DOHH2 (cell line): ENCODE results near the gene SVIL.

Experiments
- H3F3A ChIP-seq: fragments of 200-600 bp; sonication (generic), shearing (Covaris generic); 2 replicates; pipeline ENCODE4 v1.6.0; 2016; ENCODE audit warnings: antibody characterized with exemption, mild to moderate bottlenecking; ENCODE audit not compliant: control insufficient read depth, insufficient read depth
- H3K27ac ChIP-seq: fragments of 200-600 bp; sonication (generic); 2 replicates; pipeline ENCODE4 v1.5.1; 2014; ENCODE audit warnings: low read depth, mild to moderate bottlenecking, low read length, moderate library complexity
- H3K27me3 ChIP-seq: fragments of 200-600 bp; sonication (generic); 2 replicates; pipeline ENCODE4 v1.6.1; 2014; ENCODE audit warnings: mild to moderate bottlenecking, low read length, mixed read lengths; ENCODE audit not compliant: control insufficient read depth
- H3K36me3 ChIP-seq: fragments of 200-600 bp; sonication (generic); 2 replicates; pipeline ENCODE4 v1.6.1; 2014; ENCODE audit warnings: mild to moderate bottlenecking, low read length, moderate library complexity, mixed read lengths; ENCODE audit not compliant: control insufficient read depth
- H3K4me1 ChIP-seq: fragments of 200-600 bp; sonication (generic); 2 replicates; pipeline ENCODE4 v1.6.1; 2014; ENCODE audit warnings: mild to moderate bottlenecking, low read length, mixed read lengths; ENCODE audit not compliant: control insufficient read depth
- H3K4me2 ChIP-seq: fragments of 200-600 bp; sonication (generic); 2 replicates; pipeline ENCODE4 v1.6.0; 2014; ENCODE audit warnings: mild to moderate bottlenecking, low read length, moderate library complexity
- H3K4me3 ChIP-seq: fragments of 200-600 bp; sonication (generic); 2 replicates; pipeline ENCODE4 v1.5.1; 2014; ENCODE audit warnings: mild to moderate bottlenecking, low read length, mixed read lengths
- H3K79me2 ChIP-seq: fragments of 200-600 bp; sonication (generic); 2 replicates; pipeline ENCODE4 v1.6.1; 2014; ENCODE audit warnings: mild to moderate bottlenecking, low read length, mixed read lengths; ENCODE audit not compliant: control insufficient read depth
- H3K9me2 ChIP-seq: fragments of 200-600 bp; sonication (generic); replicated peaks from 2 replicates; pipeline ENCODE4 v1.6.1; 2014; ENCODE audit warnings: mild to moderate bottlenecking, low read length, mixed read lengths; ENCODE audit not compliant: control insufficient read depth
- H3K9me3 ChIP-seq: fragments of 200-600 bp; sonication (generic); 2 replicates; pipeline ENCODE4 v1.6.1; 2014; ENCODE audit warnings: antibody characterized with exemption, low read length, mixed read lengths; ENCODE audit not compliant: control insufficient read depth, insufficient read depth
- H4K20me1 ChIP-seq: fragments of 200-600 bp; sonication (generic); 2 replicates; pipeline ENCODE4 v1.6.0; 2014; ENCODE audit warnings: low read depth, mild to moderate bottlenecking, antibody characterized with exemption, low read length, moderate library complexity; ENCODE audit not compliant: control insufficient read depth, insufficient read depth
- CTCF ChIP-seq: fragments of 200-600 bp; sonication (generic); IDR thresholded peaks from one replicate; pipeline ENCODE4 v1.5.1; 2014; ENCODE audit warnings: antibody characterized with exemption, mild to moderate bottlenecking, low read depth, low read length; ENCODE audit not compliant: poor library complexity, severe bottlenecking
- EZH2phosphoT487 ChIP-seq: fragments of 200-600 bp; sonication (generic); IDR thresholded peaks from 2 replicates; pipeline ENCODE4 v1.6.1; 2017; ENCODE audit warnings: borderline replicate concordance, mild to moderate bottlenecking, antibody characterized with exemption, low read length, moderate library complexity, mixed read lengths

SVIL gene

GRCh38 chr10:29600821-29601220, 34.0 kb downstream of the SVIL start:
- TF ChIP-seq CTCF (no peak), EZH2phosphoT487 (no peak)
- H3K27me3 ChIP-seq = no peaks in the 10 kb centered on the region
- H3K4me1 ChIP-seq = peaks cover 6% of the 10 kb centered on the region; the same call in 1 of the 2 replicates
- H3K9me2 ChIP-seq = no peaks in the 10 kb centered on the region
- H3K36me3 ChIP-seq = no peaks in the 10 kb centered on the region
- H3K4me3 ChIP-seq = no peak overlapping the region
- no peaks in the 10 kb centered on the region for H3K9me3 ChIP-seq
- no peak overlapping the region for H3K27ac ChIP-seq
- peaks cover 2% of the 10 kb centered on the region; the same call in 1 of the 2 replicates for H4K20me1 ChIP-seq
- no peaks in the 10 kb centered on the region for H3F3A ChIP-seq
- H3K79me2 ChIP-seq = no peaks in the 10 kb centered on the region
- no peak overlapping the region for H3K4me2 ChIP-seq

GRCh38 chr10:29600067-29600466, 34.7 kb downstream of the SVIL start:
- no peak overlapping the region for H3K27ac ChIP-seq
- no peak overlapping the region for H3K4me2 ChIP-seq
- no peaks in the 10 kb centered on the region for H3K79me2 ChIP-seq
- H3F3A ChIP-seq = no peaks in the 10 kb centered on the region
- H4K20me1 ChIP-seq = peaks cover 2% of the 10 kb centered on the region; the same call in 1 of the 2 replicates
- no peaks in the 10 kb centered on the region for H3K27me3 ChIP-seq
- no peaks in the 10 kb centered on the region for H3K9me2 ChIP-seq
- H3K4me1 ChIP-seq = peaks cover 6% of the 10 kb centered on the region; the same call in 1 of the 2 replicates
- no peaks in the 10 kb centered on the region for H3K9me3 ChIP-seq
- TF ChIP-seq EZH2phosphoT487 = no peak
- TF ChIP-seq CTCF = no peak
- no peak overlapping the region for H3K4me3 ChIP-seq
- H3K36me3 ChIP-seq = no peaks in the 10 kb centered on the region

GRCh38 chr10:29598851-29599311, 35.9 kb downstream of the SVIL start:
- H3K9me2 ChIP-seq = no peaks in the 10 kb centered on the region
- H3K36me3 ChIP-seq = no peaks in the 10 kb centered on the region

More at GRCh38 chr10:29598851-29599311, 35.9 kb downstream of the SVIL start:
- TF ChIP-seq EZH2phosphoT487 (no peak), CTCF (no peak)
- H3K27me3 ChIP-seq = no peaks in the 10 kb centered on the region
- H3K4me1 ChIP-seq = peaks cover 6% of the 10 kb centered on the region; the same call in 1 of the 2 replicates
- no peak overlapping the region for H3K27ac ChIP-seq
- peaks cover 2% of the 10 kb centered on the region; the same call in 1 of the 2 replicates for H4K20me1 ChIP-seq
- H3K79me2 ChIP-seq = no peaks in the 10 kb centered on the region
- H3K9me3 ChIP-seq = no peaks in the 10 kb centered on the region
- H3K4me2 ChIP-seq = no peak overlapping the region
- H3K4me3 ChIP-seq = no peak overlapping the region
- no peaks in the 10 kb centered on the region for H3F3A ChIP-seq
